Measurements from ENCODE around the gene ADAM10. TPM values are rescaled to one million over a fixed set of nuclear protein-coding genes. Genes with fewer than 3 reads are reported as not detected.

Gene ADAM10
- total and polyA plus RNA-seq, 2 of the 8 experiments (the other 6 are each of a cell fraction or from before 2014, with no cell fraction given), result 46.5 to 163 TPM

DNA sequence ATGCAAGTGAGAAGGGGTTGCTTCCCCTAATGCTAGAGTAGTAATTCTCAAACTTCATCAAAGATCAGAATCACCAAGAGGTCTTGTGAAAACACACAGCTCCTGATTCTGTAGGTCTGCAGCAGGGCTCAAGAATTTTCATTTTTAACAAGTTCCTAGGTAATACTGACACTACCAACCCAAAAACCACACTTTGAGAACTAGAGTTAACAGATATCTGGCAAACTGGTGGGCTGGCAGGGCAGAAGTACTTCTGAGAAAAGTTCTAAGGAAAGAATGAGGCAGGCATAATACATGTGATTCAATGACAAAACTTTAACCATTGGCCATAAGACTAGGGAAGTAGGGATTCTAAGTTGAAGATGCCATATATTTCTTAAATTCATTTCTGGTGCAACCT lies 12.8 kb upstream of the ADAM10 start:
- no peak overlapping the region for H2BK15ac ChIP-seq (ENCODE audit: low read length)
- CTCF ChIA-PET (ENCODE audit: partially characterized antibody), result no interaction called here
- H4K91ac ChIP-seq (replicated peaks; ENCODE audit: insufficient read length, low read length), result no peak overlapping the region

More for the DNA sequence above, 12.8 kb upstream of the ADAM10 start:
- H3K4me3 ChIP-seq (ENCODE audit: extremely low read depth in 1 of 4, insufficient read depth in 2 of 4, low read depth in 3 of 4, low read length in 4 of 4), result no peak overlapping the region
- no peak overlapping the region for H2AK5ac ChIP-seq (ENCODE audit: low read depth, low read length)
- FAIRE-seq (no peak), DNase-seq (ENCODE audit: low read depth in 1 of 2, low spot score in 2 of 2) (no peak)
- POLR2A ChIA-PET (ENCODE audit: partially characterized antibody), result interaction anchor here (2.1 kb wide), 1 partner anchor 9 kb away, joined by 7 read pairs; the partner anchor contains the start of gene MINDY2
- no peaks in the 10 kb centered on the region for H3K79me1 ChIP-seq (ENCODE audit: low read depth, low read length)
- no peak overlapping the region for H2BK12ac ChIP-seq (ENCODE audit: low read depth, low read length)
- no peaks in the 10 kb centered on the region for H3K27me3 ChIP-seq (replicated peaks in 1 of 4; ENCODE audit: control insufficient read depth in 3 of 4, extremely low read depth in 1 of 4, insufficient read depth in 3 of 4, low read length in 3 of 4)
- no peak overlapping the region for H2AFZ ChIP-seq (ENCODE audit: low read length)
- no peak overlapping the region for H3K27ac ChIP-seq (ENCODE audit: low read depth, low read length)
- H3K4me1 ChIP-seq (replicated peaks in 1 of 4; ENCODE audit: control insufficient read depth in 3 of 4, insufficient read depth in 4 of 4, low read length in 3 of 4), result no peaks in the 10 kb centered on the region
- no peak overlapping the region for H2BK120ac ChIP-seq (replicated peaks; ENCODE audit: low read depth, low read length)
- no peak overlapping the region for H3K9ac ChIP-seq (replicated peaks in 1 of 4; ENCODE audit: extremely low read depth in 1 of 4, low read depth in 3 of 4, low read length in 3 of 4)
- H3K36me3 ChIP-seq (ENCODE audit: control insufficient read depth in 2 of 4, insufficient read depth in 4 of 4, low read length in 3 of 4), result no peaks in the 10 kb centered on the region
- TF ChIP-seq FOSL1 (IDR thresholded peaks at IDR 0.05; ENCODE audit: insufficient read depth, low read depth, low read length) (no peak), SAP30 (IDR thresholded peaks at IDR 0.05; ENCODE audit: insufficient read depth, insufficient replicate concordance, low read length) (no peak), NRF1 (IDR thresholded peaks at IDR 0.05; ENCODE audit: low read depth, low read length) (no peak), TCF12 (IDR thresholded peaks at IDR 0.05; ENCODE audit: low read depth, low read length) (no peak), GABPA (IDR thresholded peaks at IDR 0.05; ENCODE audit: borderline replicate concordance, insufficient read depth, low read length) (no peak), ASH2L (IDR thresholded peaks at IDR 0.05; ENCODE audit: low read length) (no peak)
- H3K14ac ChIP-seq (ENCODE audit: insufficient read length), result no peak overlapping the region
- H2BK20ac ChIP-seq (ENCODE audit: low read length), result no peak overlapping the region
- H4K8ac ChIP-seq (ENCODE audit: extremely low read depth, insufficient read depth, low read length), result no peak overlapping the region
- H3K18ac ChIP-seq (ENCODE audit: extremely low read depth, low read length), result no peak overlapping the region
- H4K20me1 ChIP-seq (replicated peaks in 1 of 2; ENCODE audit: control insufficient read depth in 1 of 2, insufficient read depth in 2 of 2, low read length in 2 of 2), result no peaks in the 10 kb centered on the region
- H4K5ac ChIP-seq (ENCODE audit: insufficient read length, low read depth, low read length), result no peak overlapping the region
- no peak overlapping the region for H3K56ac ChIP-seq (replicated peaks; ENCODE audit: insufficient read length, low read depth, low read length)
- no peak overlapping the region for H3K4me2 ChIP-seq (ENCODE audit: insufficient read depth in 1 of 2, low read depth in 2 of 2, low read length in 2 of 2)
- no peak overlapping the region for H3K4ac ChIP-seq (replicated peaks; ENCODE audit: insufficient read length, low read depth, low read length)
- H3K9me3 ChIP-seq (ENCODE audit: insufficient read depth in 2 of 2, low read depth in 1 of 2, low read length in 1 of 2), result no peaks in the 10 kb centered on the region
- H3K23ac ChIP-seq (ENCODE audit: insufficient read length), result no peak overlapping the region
- H2BK5ac ChIP-seq (ENCODE audit: low read depth, low read length), result no peak overlapping the region
- H3K79me2 ChIP-seq (ENCODE audit: control insufficient read depth in 1 of 2, insufficient read depth in 2 of 2, low read length in 2 of 2), result no peaks in the 10 kb centered on the region
- no peaks in the 10 kb centered on the region for H3K23me2 ChIP-seq (ENCODE audit: low read depth, low read length)

Data from H1 (cell line).